HG03460 (cell line): ENCODE measurements around the gene CASP2.
A peak's percentile ranks its signal among the peaks of the same experiment; 100 is the strongest.

Source experiments
- ATAC-seq: cut with Tn5 transposase; IDR thresholded peaks from one replicate; pipeline ENCODE4 v1.9.1; 2021; ENCODE audit not compliant: unreplicated experiment

CASP2 gene

GRCh38 chr7:143325240-143325639 is 37.1 kb downstream of the CASP2 start:
- peak; percentile 69 for ATAC-seq

GRCh38 chr7:143327903-143328302 is 39.8 kb downstream of the CASP2 start:
- ATAC-seq = no peak

- ATAC-seq = no peak
Observed at GRCh38 chr7:143329471-143330170, 41.5 kb downstream of the CASP2 start.

- no peak for ATAC-seq
Observed at GRCh38 chr7:143331179-143331801, 43.1 kb downstream of the CASP2 start.

GRCh38 chr7:143334244-143334643 is 46.1 kb downstream of the CASP2 start:
- ATAC-seq = no peak

GRCh38 chr7:143337216-143337615 is 49.1 kb downstream of the CASP2 start:
- ATAC-seq = no peak

- ATAC-seq = no peak
Observed at GRCh38 chr7:143341842-143342241, 53.7 kb downstream of the CASP2 start.

GRCh38 chr7:143343596-143343995 is 55.4 kb downstream of the CASP2 start:
- no peak for ATAC-seq

GRCh38 chr7:143345428-143345900 is 57.3 kb downstream of the CASP2 start:
- no peak for ATAC-seq

- ATAC-seq = no peak
Observed at GRCh38 chr7:143346018-143346417, 57.9 kb downstream of the CASP2 start.

- ATAC-seq = no peak
Observed at GRCh38 chr7:143347950-143348349, 59.8 kb downstream of the CASP2 start.

GRCh38 chr7:143351060-143351459 is 62.9 kb downstream of the CASP2 start:
- no peak for ATAC-seq

GRCh38 chr7:143351574-143351973 is 63.4 kb downstream of the CASP2 start:
- no peak for ATAC-seq

- no peak for ATAC-seq
Observed at GRCh38 chr7:143352531-143353002, 64.4 kb downstream of the CASP2 start.

- ATAC-seq = no peak
Observed at GRCh38 chr7:143354376-143354775, 66.2 kb downstream of the CASP2 start.

GRCh38 chr7:143354965-143355364 is 66.8 kb downstream of the CASP2 start:
- ATAC-seq = no peak

- ATAC-seq = no peak
Observed at GRCh38 chr7:143355450-143356385, 67.6 kb downstream of the CASP2 start.

- no peak for ATAC-seq
Observed at GRCh38 chr7:143356414-143357050, 68.4 kb downstream of the CASP2 start.
